Mucosa of descending colon (tissue), 3 donors: ENCODE results near the gene MME. TPM values are rescaled to one million over a fixed set of nuclear protein-coding genes. Genes with fewer than 3 reads are reported as not detected.
"Not testable (repeated sequence)": the region's sequence is repeated elsewhere in the genome, so short reads cannot be mapped to it uniquely, and the experiment has no call there.

Experiments
- ATAC-seq: fragments of 200-7000 bp; cut with Tn5 transposase; one replicate; pipeline ENCODE4 v1.9.1; 2020; ENCODE audit warnings: mild to moderate bottlenecking, moderate library complexity
- DNase-seq, 3 donors: peaks; one replicate each; pipeline ENCODE4 v3.0.0-alpha.2; 2020
- H3K36me3 ChIP-seq: fragments of 200-600 bp; one replicate; pipeline ENCODE4 v1.8.0; 2021; ENCODE audit warnings: low read depth, mild to moderate bottlenecking
- H3K4me1 ChIP-seq: fragments of 200-600 bp; one replicate; pipeline ENCODE4 v1.8.0; 2021; ENCODE audit warnings: low read depth, mild to moderate bottlenecking
- H3K4me3 ChIP-seq: fragments of 200-600 bp; one replicate; pipeline ENCODE4 v1.8.0; 2021; ENCODE audit warnings: mild to moderate bottlenecking
- H3K9me3 ChIP-seq: fragments of 200-600 bp; one replicate; pipeline ENCODE4 v1.8.0; 2021; ENCODE audit warnings: mild to moderate bottlenecking
- CTCF ChIP-seq: fragments of 200-600 bp; IDR thresholded peaks from one replicate; pipeline ENCODE4 v1.8.0; 2022; ENCODE audit warnings: antibody characterized with exemption, mild to moderate bottlenecking
- intact Hi-C, 2 donors: fragments of 100-400 bp; cut with DNase I in 1 of 2; cut with micrococcal nuclease in 1 of 2; formaldehyde crosslinking; loops; one replicate each; pipeline versions ENCODE4 v1.11.0 to v1.11.1; 2022; cut with DNase I, micrococcal nuclease
- total RNA-seq, 3 donors: library from RNA; stranded (reverse); fragmentation: NEBNext Ultra II Directional in 2 of 3; extraction: Animal tissue kit (Norgen Biotek cat#: 25700) in 2 of 3; gene quantifications; one replicate each; pipeline versions ENCODE4 v1.2.1 to v1.2.4, GENCODE V29; 2021 to 2023
- donor health status: DM: no; HTN: no; CAD: no; lungs with moderate emphysema.
- donor health status: DM: no; HTN: no; CAD: no.
- donor health status: DM: no; HTN: yes; CAD: no.

Gene MME
- total RNA-seq, 3 donors from 2014 or later, result 1.4 to 1.9 (median 1.6) TPM

GRCh38 chr3:155129396-155129795 is 49.3 kb downstream of the MME start:
- Histone ChIP-seq H3K36me3 (no peaks in the 10 kb centered on the region), H3K4me1 (no peaks in the 10 kb centered on the region), H3K4me3 (no peak overlapping the region), H3K9me3 (no peaks in the 10 kb centered on the region)
- DNase-seq (no peak), ATAC-seq (no peak)
- TF ChIP-seq CTCF, result no peak
- intact Hi-C loops, result no loop called here

- no peak overlapping the region for H3K4me3 ChIP-seq
- no peaks in the 10 kb centered on the region for H3K9me3 ChIP-seq
- no peaks in the 10 kb centered on the region for H3K4me1 ChIP-seq
- DNase-seq, result no peak
- no peaks in the 10 kb centered on the region for H3K36me3 ChIP-seq
- no peak for TF ChIP-seq CTCF
- no peak for ATAC-seq
- intact Hi-C loops, result no loop called here
Observed at GRCh38 chr3:155130001-155130400, 49.9 kb downstream of the MME start.

- Histone ChIP-seq H3K4me3 (no peak overlapping the region), H3K4me1 (no peaks in the 10 kb centered on the region), H3K36me3 (no peaks in the 10 kb centered on the region), H3K9me3 (no peaks in the 10 kb centered on the region)
- DNase-seq (no peak), ATAC-seq (no peak)
- no peak for TF ChIP-seq CTCF
- intact Hi-C loops, result no loop called here
Observed at GRCh38 chr3:155131104-155131503, 51.0 kb downstream of the MME start.

GRCh38 chr3:155134311-155134710 is 54.2 kb downstream of the MME start:
- intact Hi-C loops, H3K4me1 ChIP-seq, ATAC-seq, H3K36me3 ChIP-seq, H3K4me3 ChIP-seq, DNase-seq, H3K9me3 ChIP-seq: not testable (repeated sequence)

- H3K4me1 ChIP-seq, result no peaks in the 10 kb centered on the region
- no peak for TF ChIP-seq CTCF
- no peaks in the 10 kb centered on the region for H3K9me3 ChIP-seq
- no peaks in the 10 kb centered on the region for H3K36me3 ChIP-seq
- DNase-seq (no peak), ATAC-seq (no peak)
- no peak overlapping the region for H3K4me3 ChIP-seq
- intact Hi-C loops, result no loop called here
Observed at GRCh38 chr3:155135003-155135402, 54.9 kb downstream of the MME start.

- DNase-seq, result no peak
Observed at GRCh38 chr3:155138677-155139076, 58.6 kb downstream of the MME start.

More at GRCh38 chr3:155138677-155139076, 58.6 kb downstream of the MME start:
- intact Hi-C loops, result no loop called here
- no peak for TF ChIP-seq CTCF
- Histone ChIP-seq H3K36me3 (no peaks in the 10 kb centered on the region), H3K4me3 (no peak overlapping the region), H3K9me3 (no peaks in the 10 kb centered on the region), H3K4me1 (no peaks in the 10 kb centered on the region)
- no peak for ATAC-seq
